Astrocyte of the hippocampus (primary cell): Measurements from ENCODE around the gene NELL2.
A peak's percentile ranks its signal among the peaks of the same experiment; 100 is the strongest.
"Not testable (repeated sequence)": the region's sequence is repeated elsewhere in the genome, so short reads cannot be mapped to it uniquely, and the experiment has no call there.

Source experiments
- DNase-seq: peaks from one replicate; pipeline ENCODE4 v3.0.0; 2011; ENCODE audit warnings: low read depth, low spot score

The NELL2 gene

GRCh38 chr12:44696542-44696941 is 179.6 kb downstream of the NELL2 start:
- DNase-seq: peak; percentile 43

- no peak for DNase-seq
These were observed 182.1 kb downstream of the NELL2 start for GRCh38 chr12:44694017-44694416.

- DNase-seq: no peak
These were observed 186.5 kb downstream of the NELL2 start for GRCh38 chr12:44689587-44689986.

GRCh38 chr12:44686821-44687432 is 189.2 kb downstream of the NELL2 start:
- DNase-seq: not testable (repeated sequence)

GRCh38 chr12:44677724-44678123 is 198.4 kb downstream of the NELL2 start:
- peak; percentile 41 for DNase-seq

GRCh38 chr12:44674875-44675274 is 201.2 kb downstream of the NELL2 start:
- peak; percentile 32 for DNase-seq

GRCh38 chr12:44673811-44674210 is 202.3 kb downstream of the NELL2 start:
- no peak for DNase-seq

GRCh38 chr12:44672042-44672441 is 204.1 kb downstream of the NELL2 start:
- DNase-seq: no peak

- DNase-seq: no peak
These were observed 207.7 kb downstream of the NELL2 start for GRCh38 chr12:44668443-44668842.

- no peak for DNase-seq
These were observed 208.7 kb downstream of the NELL2 start for GRCh38 chr12:44667461-44667860.

- DNase-seq: no peak
These were observed 212.8 kb downstream of the NELL2 start for GRCh38 chr12:44663291-44663690.

- no peak for DNase-seq
These were observed 220.3 kb downstream of the NELL2 start for GRCh38 chr12:44655846-44656245.

GRCh38 chr12:44654646-44655639 is 221.2 kb downstream of the NELL2 start:
- no peak for DNase-seq

- peak; percentile 37 for DNase-seq
These were observed 222.1 kb downstream of the NELL2 start for GRCh38 chr12:44653861-44654527.

- DNase-seq: no peak
These were observed 226.4 kb downstream of the NELL2 start for GRCh38 chr12:44649693-44650092.

- no peak for DNase-seq
These were observed 228.0 kb downstream of the NELL2 start for GRCh38 chr12:44647917-44648690.

GRCh38 chr12:44640427-44641190 is 235.5 kb downstream of the NELL2 start:
- no peak for DNase-seq

GRCh38 chr12:44637875-44638274 is 238.2 kb downstream of the NELL2 start:
- no peak for DNase-seq

GRCh38 chr12:44628180-44628579 is 247.9 kb downstream of the NELL2 start:
- no peak for DNase-seq

GRCh38 chr12:44627387-44628166 is 248.5 kb downstream of the NELL2 start:
- no peak for DNase-seq
